PC-9 (cell line): Measurements from ENCODE around the gene REPS1. TPM values are rescaled to one million over a fixed set of nuclear protein-coding genes. Genes with fewer than 3 reads are reported as not detected.

Source experiments
- BruUV-seq: library from RNA; stranded (reverse); fragments of 400-500 nt; replicated peaks from 2 replicates; lab custom pipeline; 2021; lab: Mats Ljungman, UMichigan
- CTCF ChIA-PET: fragments of 300-600 bp; sonication (Branson Sonifier 250); formaldehyde crosslinking; loops from one replicate; lab custom pipeline; 2022; ENCODE audit warnings: antibody characterized with exemption; lab: Charles Lee
- POLR2A ChIA-PET: fragments of 300-600 bp; sonication (Branson Sonifier 250); formaldehyde crosslinking; loops from one replicate; lab custom pipeline; 2022; ENCODE audit warnings: antibody characterized with exemption; ENCODE audit not compliant: unreplicated experiment; lab: Charles Lee
- DNase-seq, 2 experiments: peaks; one replicate each; pipeline versions ENCODE4 v3.0.0 to v3.0.0-alpha.2; 2015 to 2022; ENCODE audit warnings: mixed read lengths in 1 of 2
- H2AFZ ChIP-seq: fragments of 200-600 bp; sonication (generic); 2 replicates; pipeline ENCODE4 v1.8.1; 2017; ENCODE audit warnings: antibody characterized with exemption
- H3F3A ChIP-seq: fragments of 200-600 bp; sonication (generic); 2 replicates; pipeline ENCODE4 v1.8.1; 2017; ENCODE audit warnings: antibody characterized with exemption, mild to moderate bottlenecking, low read depth; ENCODE audit not compliant: insufficient read depth
- H3K27ac ChIP-seq: fragments of 200-600 bp; sonication (generic); 2 replicates; pipeline ENCODE4 v1.6.1; 2016; ENCODE audit warnings: mixed run types
- H3K27me3 ChIP-seq: fragments of 200-600 bp; sonication (generic); 2 replicates; pipeline ENCODE4 v1.6.1; 2016; ENCODE audit warnings: low read depth, mixed run types; ENCODE audit not compliant: insufficient read depth
- H3K36me3 ChIP-seq: fragments of 200-600 bp; sonication (generic); 2 replicates; pipeline ENCODE4 v1.6.1; 2016; ENCODE audit warnings: low read depth, mixed run types
- H3K4me1 ChIP-seq: fragments of 200-600 bp; sonication (generic); replicated peaks from 2 replicates; pipeline ENCODE4 v1.6.1; 2016; ENCODE audit warnings: mixed run types; ENCODE audit not compliant: insufficient read depth
- H3K4me2 ChIP-seq: fragments of 200-600 bp; sonication (generic); 2 replicates; pipeline ENCODE4 v1.6.1; 2017; ENCODE audit warnings: mixed run types
- H3K4me3 ChIP-seq: fragments of 200-600 bp; sonication (generic); 2 replicates; pipeline ENCODE4 v1.6.1; 2016; ENCODE audit warnings: mixed run types
- H3K79me2 ChIP-seq: fragments of 200-600 bp; sonication (generic); 2 replicates; pipeline ENCODE4 v1.6.1; 2017; ENCODE audit warnings: low read depth, mixed run types
- H3K9me2 ChIP-seq: fragments of 200-600 bp; sonication (generic); 2 replicates; pipeline ENCODE4 v1.8.1; 2017; ENCODE audit warnings: mild to moderate bottlenecking; ENCODE audit not compliant: insufficient read depth
- H3K9me3 ChIP-seq: fragments of 200-600 bp; sonication (generic); 2 replicates; pipeline ENCODE4 v1.8.1; 2016; ENCODE audit warnings: low read depth; ENCODE audit not compliant: insufficient read depth
- H4K20me1 ChIP-seq: fragments of 200-600 bp; sonication (generic); 2 replicates; pipeline ENCODE4 v1.8.1; 2017; ENCODE audit not compliant: insufficient read depth
- CTCF ChIP-seq: fragments of 200-600 bp; sonication (generic); conservative IDR thresholded peaks from 2 replicates; pipeline ENCODE4 v1.6.1; 2017; ENCODE audit warnings: mixed run types, antibody characterized with exemption, mild to moderate bottlenecking, moderate library complexity
- EZH2 ChIP-seq: fragments of 200-600 bp; sonication (generic); IDR thresholded peaks from 2 replicates; pipeline ENCODE4 v1.8.0; 2017; ENCODE audit warnings: antibody characterized with exemption, low read depth
- intact Hi-C: fragments of 100-400 bp; cut with micrococcal nuclease; formaldehyde crosslinking; loops from one replicate; pipeline ENCODE4 v1.10.0; 2022; ENCODE audit not compliant: unreplicated experiment
- total RNA-seq: library from RNA; stranded (reverse); gene quantifications from 2 replicates; pipeline ENCODE4 v1.2.3, GENCODE V29; 2021

The REPS1 gene
- total RNA-seq, 1 experiment from 2014 or later, result 39.6 TPM

GRCh38 chr6:138923561-138923960 is 64.5 kb downstream of the REPS1 start:
- ChIA-PET CTCF (no interaction called here), POLR2A (interaction anchor here (0.6 kb wide), 1 partner anchor 20 kb away, joined by 4 read pairs; no protein-coding TSS in a partner anchor)
- intact Hi-C loops, result loop anchor here (10.0 kb wide), 1 partner anchor 109 kb away; no protein-coding TSS in a partner anchor
- Histone ChIP-seq H3K36me3 (peaks cover 36% of the 10 kb centered on the region), H3K79me2 (no peaks in the 10 kb centered on the region), H2AFZ (no peak overlapping the region), H3K4me1 (no peaks in the 10 kb centered on the region), H3F3A (no peaks in the 10 kb centered on the region; the same call in 1 of the 2 replicates), H3K4me3 (no peak overlapping the region), H3K9me2 (no peaks in the 10 kb centered on the region), H4K20me1 (no peaks in the 10 kb centered on the region), H3K27me3 (no peaks in the 10 kb centered on the region), H3K9me3 (no peaks in the 10 kb centered on the region; the same call in 1 of the 2 replicates), H3K4me2 (no peak overlapping the region), H3K27ac (no peak overlapping the region)
- TF ChIP-seq CTCF (no peak), EZH2 (no peak)
- BruUV-seq, result no TSS peak
- no peak for DNase-seq

GRCh38 chr6:138920906-138921305 is 67.1 kb downstream of the REPS1 start:
- intact Hi-C loops, result loop anchor here (10.0 kb wide), 1 partner anchor 106 kb away; no protein-coding TSS in a partner anchor
- no peaks in the 10 kb centered on the region for H3K9me3 ChIP-seq
- no peak overlapping the region for H2AFZ ChIP-seq
- no peak overlapping the region for H3K27ac ChIP-seq
- H3K4me2 ChIP-seq, result no peak overlapping the region
- peaks cover 32% of the 10 kb centered on the region for H3K36me3 ChIP-seq
- DNase-seq, result no peak
- H3K27me3 ChIP-seq, result no peaks in the 10 kb centered on the region
- BruUV-seq, result no TSS peak
- H3K79me2 ChIP-seq, result no peaks in the 10 kb centered on the region
- H3K4me1 ChIP-seq, result no peaks in the 10 kb centered on the region
- H3K9me2 ChIP-seq, result no peaks in the 10 kb centered on the region
- TF ChIP-seq EZH2, result no peak
- no peak for TF ChIP-seq CTCF
- POLR2A ChIA-PET, result no interaction called here
- H4K20me1 ChIP-seq, result no peaks in the 10 kb centered on the region
- H3K4me3 ChIP-seq, result no peak overlapping the region
- CTCF ChIA-PET, result interaction anchor here (0.6 kb wide), 1 partner anchor 513 kb away, joined by 3 read pairs; no protein-coding TSS in a partner anchor
- peaks cover 6% of the 10 kb centered on the region for H3F3A ChIP-seq

- POLR2A ChIA-PET, result no interaction called here
- no peak overlapping the region for H3K4me3 ChIP-seq
- BruUV-seq, result no TSS peak
Observed at GRCh38 chr6:138914701-138915100, 73.4 kb downstream of the REPS1 start.

More at GRCh38 chr6:138914701-138915100, 73.4 kb downstream of the REPS1 start:
- Histone ChIP-seq H3K4me2 (no peak overlapping the region), H3K9me2 (no peaks in the 10 kb centered on the region), H3K79me2 (no peaks in the 10 kb centered on the region), H2AFZ (no peak overlapping the region), H4K20me1 (no peaks in the 10 kb centered on the region), H3F3A (peaks cover 6% of the 10 kb centered on the region; the same call in 1 of the 2 replicates), H3K36me3 (peaks cover 42% of the 10 kb centered on the region), H3K27me3 (no peaks in the 10 kb centered on the region), H3K9me3 (no peaks in the 10 kb centered on the region), H3K27ac (no peak overlapping the region), H3K4me1 (no peaks in the 10 kb centered on the region)
- no peak for DNase-seq
- TF ChIP-seq EZH2, result no peak
- TF ChIP-seq CTCF, result no peak
- intact Hi-C loops, result no loop called here
- CTCF ChIA-PET, result no interaction called here
